Immature natural killer cell (primary cell): ENCODE data around the gene STK17A. TPM values are rescaled to one million over a fixed set of nuclear protein-coding genes. Genes with fewer than 3 reads are reported as not detected.
"Not testable (repeated sequence)": the region's sequence is repeated elsewhere in the genome, so short reads cannot be mapped to it uniquely, and the experiment has no call there.

Experiments used
- DNase-seq, 3 donors: peaks; one replicate each; pipeline ENCODE4 v3.0.0; 2022; ENCODE audit warnings: mixed read lengths in 1 of 3
- H3K27ac Mint-ChIP-seq, 6 donors: one replicate each; pipeline ENCODE4 v1.8.0; 2020; ENCODE audit warnings: mixed read lengths in 6 of 6, mild to moderate bottlenecking in 5 of 6, inconsistent platforms in 4 of 6, moderate library complexity in 3 of 6
- H3K27me3 Mint-ChIP-seq, 3 donors: one replicate each; pipeline ENCODE4 v1.8.0; 2020 to 2021; ENCODE audit warnings: low read depth in 3 of 3, mild to moderate bottlenecking in 3 of 3, mixed read lengths in 3 of 3, moderate library complexity in 3 of 3, inconsistent platforms in 1 of 3
- H3K36me3 Mint-ChIP-seq, 3 donors: one replicate each; pipeline ENCODE4 v1.8.0; 2020; ENCODE audit warnings: mixed read lengths in 3 of 3, inconsistent platforms in 2 of 3, mild to moderate bottlenecking in 2 of 3
- H3K4me1 Mint-ChIP-seq, 2 donors: one replicate each; pipeline ENCODE4 v1.8.0; 2020; ENCODE audit warnings: inconsistent platforms in 2 of 2, mild to moderate bottlenecking in 2 of 2, mixed read lengths in 2 of 2, moderate library complexity in 1 of 2
- H3K4me3 Mint-ChIP-seq, 5 donors: one replicate each; pipeline ENCODE4 v1.8.0; 2020; ENCODE audit warnings: mild to moderate bottlenecking in 5 of 5, mixed read lengths in 5 of 5, inconsistent platforms in 3 of 5, moderate library complexity in 3 of 5
- H3K9me3 Mint-ChIP-seq, 6 donors: one replicate each; pipeline ENCODE4 v1.8.0; 2020; ENCODE audit warnings: mild to moderate bottlenecking in 6 of 6, mixed read lengths in 6 of 6, inconsistent platforms in 4 of 6, moderate library complexity in 3 of 6
- polyA plus RNA-seq, 3 donors: library from polyadenylated mRNA; unstranded; fragments of 300-500 nt; fragmentation: Illumina TruSeq; gene quantifications; one replicate each; pipeline ENCODE4 v1.2.3, GENCODE V29; 2021

Gene STK17A
- polyA plus RNA-seq, 3 donors from 2014 or later: 255 to 300 (median 271) TPM

GRCh38 chr7:43669286-43670081 is 86.6 kb downstream of the STK17A start:
- Mint-ChIP-seq H3K27me3 (no peaks in the 10 kb centered on the region), H3K9me3 (peaks cover 0 to 8% (median 1%) of the 10 kb centered on the region in 6 donors), H3K4me3 (peak overlapping the region in 1 of 5 donors; percentile 18), H3K36me3 (peaks cover 3 to 18% (median 17%) of the 10 kb centered on the region in 3 donors), H3K27ac (no peak overlapping the region), H3K4me1 (peaks cover 67 to 82% of the 10 kb centered on the region in 2 donors)
- DNase-seq: no peak

GRCh38 chr7:43671521-43671920 is 88.6 kb downstream of the STK17A start:
- H3K4me1 Mint-ChIP-seq: peaks cover 62 to 76% of the 10 kb centered on the region in 2 donors
- H3K9me3 Mint-ChIP-seq: peaks cover 0 to 8% (median 1%) of the 10 kb centered on the region in 6 donors
- H3K27ac Mint-ChIP-seq: peak overlapping the region in 5 of 6 donors; percentile 57 to 88 (median 77)
- H3K27me3 Mint-ChIP-seq: peaks cover 0 to 1% (median 0%) of the 10 kb centered on the region in 3 donors
- H3K4me3 Mint-ChIP-seq: peak overlapping the region; percentile 8 to 53 (median 46)
- H3K36me3 Mint-ChIP-seq: peaks cover 5 to 18% (median 11%) of the 10 kb centered on the region in 3 donors
- no peak for DNase-seq

- DNase-seq, H3K27me3 Mint-ChIP-seq, H3K9me3 Mint-ChIP-seq, H3K4me3 Mint-ChIP-seq: not testable (repeated sequence)
- Mint-ChIP-seq H3K4me1 (peaks cover 72 to 80% of the 10 kb centered on the region in 2 donors), H3K27ac (peak overlapping the region in 1 of 6 donors; percentile 68), H3K36me3 (peaks cover 2 to 12% (median 7%) of the 10 kb centered on the region in 3 donors)
Observed at GRCh38 chr7:43673243-43673976, 90.5 kb downstream of the STK17A start.

- Mint-ChIP-seq H3K4me1 (peaks cover 77 to 89% of the 10 kb centered on the region in 2 donors), H3K27ac (peak overlapping the region in 4 of 6 donors; percentile 22 to 82 (median 54)), H3K36me3 (peaks cover 2 to 12% (median 7%) of the 10 kb centered on the region in 3 donors), H3K4me3 (peak overlapping the region in 1 of 5 donors; percentile 10), H3K27me3 (peaks cover 0 to 1% (median 0%) of the 10 kb centered on the region in 3 donors), H3K9me3 (peaks cover 0 to 8% (median 1%) of the 10 kb centered on the region in 6 donors)
- DNase-seq: no peak
Observed at GRCh38 chr7:43674559-43675436, 91.9 kb downstream of the STK17A start.

Other genes with a start within 250 kb of the STK17A start
- gene COA1, start 146.4 kb downstream of the STK17A start, polyA plus RNA-seq: 10 to 100 TPM; 48.2 to 99.7 (median 77.1) TPM
- gene BLVRA, start 175.6 kb downstream of the STK17A start, polyA plus RNA-seq: 10 to 100 TPM; 51.0 to 72.3 (median 51.0) TPM